ENCODE data around the gene NAT14.

Gene NAT14

DNA sequence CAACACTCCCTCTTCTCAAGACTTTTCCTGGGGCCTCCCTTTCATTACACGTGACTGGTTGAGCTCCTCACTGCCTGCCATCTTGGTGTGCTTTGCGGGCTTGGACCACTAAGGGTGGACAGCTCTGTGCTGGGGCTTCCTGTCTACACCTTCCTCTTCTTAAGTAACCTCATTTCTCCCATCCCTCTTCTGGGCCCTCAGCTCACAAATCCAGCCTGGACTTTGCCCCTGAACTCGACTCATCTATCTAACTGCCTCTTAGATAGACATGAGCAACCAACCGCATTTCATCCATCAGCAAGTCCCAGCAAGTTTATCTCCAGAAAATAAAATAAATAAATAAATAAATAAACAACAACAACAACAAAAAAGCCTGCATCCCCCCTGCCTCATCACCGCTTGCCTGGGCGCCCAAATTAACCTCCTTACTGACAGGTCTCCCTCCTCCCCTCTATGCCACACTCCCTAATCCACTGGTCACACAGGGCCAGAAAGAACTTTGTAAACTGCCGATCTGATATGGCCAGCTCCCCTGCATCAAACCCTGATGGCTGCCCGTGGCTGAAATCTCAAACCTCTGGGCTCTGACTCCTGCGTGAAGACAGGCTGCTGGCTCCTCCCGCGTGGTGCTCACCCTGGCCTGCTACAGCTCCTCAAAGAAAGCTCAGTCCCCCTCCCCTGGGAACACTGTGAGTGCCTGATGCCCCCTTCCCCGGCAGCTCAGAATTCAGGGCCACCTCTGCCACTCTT lies 31.3 kb upstream of the NAT14 start:
- no peak for DNase-seq

DNA sequence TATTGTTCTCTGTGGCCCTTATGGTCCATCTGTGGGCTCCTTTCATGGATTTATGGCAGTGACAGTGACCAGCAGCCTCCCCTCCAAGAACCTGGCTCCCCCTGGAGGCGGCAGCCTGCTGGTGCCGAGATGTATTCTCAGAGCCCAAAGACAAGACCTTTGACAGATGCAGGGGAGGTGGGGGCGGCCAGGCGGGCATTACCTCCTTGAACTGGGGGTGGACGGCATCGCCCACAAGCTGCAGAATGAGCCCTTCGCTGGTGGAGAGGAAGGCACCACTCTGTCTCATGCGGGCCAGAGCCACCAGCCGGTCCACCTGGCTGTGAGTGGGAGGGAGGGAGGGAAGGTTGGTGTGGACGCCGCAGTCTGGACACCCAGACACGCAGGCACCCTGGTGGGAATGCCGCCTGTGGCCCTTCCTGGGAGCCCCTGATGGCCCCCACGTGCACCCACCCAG lies 30.2 kb upstream of the NAT14 start:
- DNase-seq: peak; percentile 42 to 59

DNA sequence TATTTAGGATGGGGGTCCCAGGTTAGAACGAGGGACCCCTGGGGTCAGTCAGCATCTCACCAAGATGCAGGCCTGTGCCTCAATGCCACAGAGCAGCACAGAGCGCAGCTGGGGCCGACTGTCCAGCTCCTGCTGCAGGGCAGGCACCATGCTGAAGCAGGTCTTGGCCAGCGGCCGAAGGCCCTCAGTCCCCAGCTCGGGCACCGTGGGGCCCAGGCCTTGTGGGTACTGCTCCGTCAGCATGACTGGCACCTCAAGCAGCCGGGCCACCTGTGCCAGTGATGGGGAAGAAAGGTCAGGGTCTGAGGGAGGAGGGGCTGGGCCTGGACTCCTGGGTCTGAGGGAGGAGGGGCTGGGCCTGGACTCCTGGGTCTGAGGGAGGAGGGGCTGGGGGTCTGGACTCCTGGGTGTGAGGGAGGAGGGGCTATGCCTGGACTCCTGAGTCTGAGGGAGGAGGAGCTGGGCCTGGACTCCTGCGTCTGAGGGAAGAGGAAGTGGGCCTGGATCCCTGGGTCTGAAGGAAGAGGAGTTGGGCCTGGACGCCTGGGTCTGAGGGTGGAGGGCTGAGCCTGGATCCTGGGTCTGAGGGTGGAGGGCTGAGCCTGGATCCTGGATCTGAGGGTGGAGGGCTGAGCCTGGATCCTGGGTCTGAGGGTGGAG lies 29.3 kb upstream of the NAT14 start:
- no peak for DNase-seq

DNA sequence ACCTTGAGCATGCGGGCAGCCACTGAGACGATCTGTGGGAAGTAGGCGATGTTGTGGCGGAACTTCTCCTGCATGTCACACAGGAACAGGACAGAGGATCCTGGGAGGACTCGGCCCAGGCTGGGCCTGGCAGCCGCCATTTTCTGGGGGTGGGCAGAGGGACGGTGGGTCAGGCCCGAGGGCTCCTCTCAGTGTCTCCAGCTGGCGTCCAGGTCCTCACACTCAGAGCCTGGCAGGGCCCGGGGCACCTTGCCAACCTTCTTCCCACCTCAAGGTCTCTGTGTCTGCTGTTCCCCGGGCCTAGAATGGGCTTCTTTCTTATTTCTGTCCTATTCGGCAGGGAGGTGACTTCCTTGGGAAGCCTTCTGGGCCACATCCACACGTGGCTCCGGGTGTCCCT lies 28.6 kb upstream of the NAT14 start:
- DNase-seq: no peak

GRCh38 chr19:55457683-55458457 lies 27.1 kb upstream of the NAT14 start:
- no peak for DNase-seq

DNA sequence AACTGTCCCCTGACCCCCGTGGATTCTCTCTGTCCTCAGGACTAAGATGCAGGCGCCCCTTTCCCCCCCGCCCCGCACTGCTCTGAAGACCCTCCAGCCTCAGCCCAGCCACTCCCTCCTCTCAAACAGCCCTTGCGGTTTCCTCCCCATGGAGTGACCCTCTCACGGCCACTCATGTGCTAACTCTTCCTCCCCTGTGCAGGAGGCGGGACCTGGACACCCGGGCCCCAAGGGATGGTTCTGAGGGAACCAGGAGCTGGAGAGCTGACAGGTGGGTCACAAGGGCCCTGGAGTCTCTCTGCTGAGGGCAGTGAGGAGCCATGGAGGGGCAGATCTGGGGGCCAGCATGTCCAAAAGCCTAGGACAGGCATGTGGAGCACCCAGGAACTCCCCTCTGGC lies 25.4 kb upstream of the NAT14 start:
- no peak for DNase-seq

- no peak for DNase-seq
Measured at GRCh38 chr19:55459950-55460657, 24.9 kb upstream of the NAT14 start.

GRCh38 chr19:55460670-55461258 lies 24.2 kb upstream of the NAT14 start:
- no peak for DNase-seq

DNA sequence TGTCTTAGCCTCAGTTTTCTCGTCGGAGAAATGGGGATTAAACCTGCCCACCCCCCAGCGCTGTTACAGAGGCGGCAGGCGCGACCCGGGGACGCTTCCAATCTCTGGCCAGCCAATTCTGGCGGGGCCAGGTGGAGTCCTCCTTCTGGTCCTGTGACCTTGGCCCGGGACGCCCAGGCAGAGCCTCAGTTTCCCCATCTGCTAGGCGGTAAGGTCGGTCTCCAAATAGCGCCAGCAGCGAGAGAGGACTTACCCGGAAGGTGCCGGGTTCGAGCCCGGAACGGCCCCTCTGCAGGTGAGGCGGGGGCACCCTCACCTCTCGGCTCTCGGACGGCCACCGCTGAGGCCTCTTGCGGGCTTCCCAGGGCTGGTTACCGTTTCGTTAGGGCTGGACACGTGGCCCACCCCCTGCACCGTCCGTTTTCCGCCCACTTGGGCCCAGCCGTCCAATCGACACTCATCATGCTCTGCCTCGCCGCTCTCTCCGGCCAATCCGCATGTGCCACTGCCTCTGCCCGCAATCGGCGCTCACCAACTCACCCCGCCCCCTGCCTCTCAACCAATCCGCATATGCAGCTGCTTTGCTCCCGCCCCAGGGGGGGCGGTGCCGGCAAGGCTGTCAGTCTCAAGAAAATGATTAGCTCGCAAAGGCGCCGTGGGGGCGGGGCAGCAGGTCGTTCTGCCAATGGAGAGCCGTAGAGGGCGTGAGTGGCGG lies 23.6 kb upstream of the NAT14 start, which contains the start of gene ISOC2:
Gene ISOC2, minus strand, starts transcription at position 384 of the 715 bp plus-strand sequence. CDS start 5,156 bp downstream, outside the sequence.
- DNase-seq: peak; percentile 99

DNA sequence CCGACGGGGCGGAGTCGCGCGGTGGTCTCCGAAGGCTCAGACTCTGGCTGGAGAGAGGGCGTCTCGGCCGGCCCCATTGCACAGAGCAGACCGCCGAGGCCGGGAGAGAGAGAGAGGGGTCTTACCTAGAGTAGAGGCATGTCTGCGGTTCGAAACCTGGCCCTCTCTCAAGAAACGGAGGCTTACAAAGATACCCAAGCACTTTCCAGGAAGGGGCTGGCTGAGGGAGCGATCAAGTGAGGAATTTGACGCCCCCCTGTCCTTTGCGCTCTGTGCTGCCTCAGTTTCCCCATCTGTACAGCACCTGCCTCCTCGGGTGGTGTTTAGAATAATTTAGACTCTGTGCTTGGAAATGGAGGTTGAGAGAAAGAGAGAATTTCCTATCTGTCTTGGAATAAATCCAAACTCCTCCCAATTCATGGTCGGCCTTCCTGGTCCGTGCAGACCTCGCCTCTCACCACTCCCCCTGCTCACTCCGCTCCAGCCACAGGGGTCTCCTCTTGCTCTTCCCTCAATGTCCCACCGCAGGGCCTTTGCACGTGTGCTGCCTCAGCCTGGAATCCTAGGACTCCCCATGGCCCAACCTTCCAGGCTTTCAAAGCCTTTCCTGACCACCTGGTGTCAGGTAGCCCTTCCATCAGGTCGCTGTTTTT lies 22.9 kb upstream of the NAT14 start:
- no peak for DNase-seq

GRCh38 chr19:55462722-55463121 lies 22.3 kb upstream of the NAT14 start:
- DNase-seq: no peak

DNA sequence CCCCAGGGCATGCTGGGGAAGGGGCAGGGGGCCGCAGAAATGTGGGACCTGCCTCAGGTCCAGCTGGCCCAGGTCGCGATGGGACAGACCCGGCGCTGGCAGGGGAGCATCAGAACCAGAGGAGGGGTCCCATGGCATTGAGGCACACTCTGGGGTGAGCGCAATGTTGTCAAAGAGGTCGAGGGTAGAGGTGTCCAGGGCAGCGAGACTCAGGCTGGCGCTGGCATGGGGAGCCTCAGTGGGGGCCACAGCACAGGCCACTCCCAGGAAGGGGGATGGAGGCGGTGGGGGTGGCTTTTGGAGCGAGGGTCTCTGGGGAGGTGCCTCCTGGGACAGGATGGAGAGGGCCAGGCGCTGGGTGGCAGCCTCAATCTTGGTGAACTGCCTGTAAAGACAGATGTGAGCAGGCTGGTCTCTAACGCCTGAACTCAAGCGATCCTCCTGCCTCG lies 21.4 kb upstream of the NAT14 start:
- no peak for DNase-seq

- DNase-seq: no peak
Measured at GRCh38 chr19:55464039-55464661, 20.8 kb upstream of the NAT14 start.

DNA sequence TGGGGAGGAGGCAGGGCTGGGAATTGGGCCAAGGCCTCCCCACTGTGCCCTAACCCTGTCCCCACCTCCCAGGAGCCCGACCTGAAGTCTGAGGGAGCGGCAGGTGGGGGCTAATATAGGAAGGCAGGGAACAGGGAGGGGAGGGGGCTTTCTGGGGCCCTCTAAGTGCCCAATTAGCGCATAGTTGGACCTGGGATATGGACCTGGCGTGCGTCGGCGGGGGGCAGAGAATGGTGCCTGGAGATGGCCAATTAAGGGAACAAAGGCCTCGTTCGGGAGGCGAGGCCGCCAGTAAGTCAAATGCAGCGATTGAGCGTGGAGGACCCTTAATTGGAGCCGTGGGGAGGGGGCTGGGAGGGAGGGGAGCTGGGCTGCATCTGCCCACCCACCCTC lies 20.3 kb upstream of the NAT14 start, which contains the start of gene C19orf85:
Gene C19orf85, minus strand, starts transcription at position 90 of the 393 bp plus-strand sequence. CDS start 197 bp downstream, outside the sequence.
- no peak for DNase-seq

DNA sequence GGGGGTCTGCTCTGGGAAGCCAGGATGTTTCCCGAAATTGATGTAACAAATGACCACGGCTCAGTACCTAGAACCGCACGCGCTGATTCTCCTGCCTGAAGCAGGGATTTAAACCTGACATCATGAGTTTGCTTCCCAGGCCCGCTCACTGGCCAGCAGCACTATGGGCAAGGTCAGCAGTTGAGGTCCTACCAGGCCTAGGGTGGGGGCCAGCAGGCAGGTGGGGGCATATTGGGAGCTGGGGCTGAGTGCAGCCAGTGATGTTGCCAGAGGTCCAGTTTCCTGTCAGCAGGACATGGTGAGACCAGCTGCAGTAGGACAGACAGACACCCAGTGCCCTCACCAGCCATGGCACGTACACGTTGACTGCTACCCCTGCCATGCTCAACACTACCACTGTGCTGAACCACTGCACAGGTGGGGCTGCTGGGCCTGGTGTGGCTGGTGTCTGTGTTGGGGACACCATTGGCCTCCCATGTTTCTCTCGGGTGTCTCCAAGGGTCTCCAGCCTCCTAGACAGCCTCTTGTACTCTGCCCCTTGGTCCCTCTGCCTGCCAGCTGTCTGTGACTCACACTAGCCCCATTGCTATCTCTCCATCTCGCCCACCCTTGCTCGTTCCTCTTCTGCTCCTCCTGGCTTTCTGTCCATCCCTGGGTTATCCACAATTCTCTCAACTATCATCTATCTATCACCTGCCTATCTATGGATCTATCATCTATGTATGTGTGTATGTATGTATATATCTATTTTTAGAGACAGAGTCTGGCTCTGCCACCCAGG lies 19.3 kb upstream of the NAT14 start:
- no peak for DNase-seq

DNA sequence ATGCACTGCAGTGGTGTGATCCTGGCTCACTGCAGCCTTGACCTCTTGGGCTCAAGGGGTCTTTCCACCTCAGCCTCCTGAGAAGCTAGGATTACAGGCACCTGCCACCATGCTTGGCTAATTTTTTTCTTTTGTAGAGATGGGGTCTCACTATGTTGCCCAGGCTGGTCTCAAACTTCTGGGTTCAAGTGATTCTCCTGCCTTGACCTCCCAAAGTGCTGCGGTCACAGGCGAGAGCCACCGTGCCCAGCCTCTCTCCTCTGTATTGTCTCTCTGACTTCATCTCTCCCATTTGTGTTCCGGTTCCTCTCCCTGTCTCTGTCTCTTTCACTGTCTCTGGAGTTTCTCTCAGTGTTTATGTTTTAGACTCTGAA lies 18.8 kb upstream of the NAT14 start:
- no peak for DNase-seq

GRCh38 chr19:55467236-55468053 lies 17.5 kb upstream of the NAT14 start:
- peak in 1 of 2 experiments; percentile 58 for DNase-seq

GRCh38 chr19:55468054-55468393 lies 17.0 kb upstream of the NAT14 start:
- DNase-seq: no peak

- no peak for DNase-seq
Measured at GRCh38 chr19:55471266-55471665, 13.7 kb upstream of the NAT14 start.
